HG03196 (cell line): Measurements from ENCODE around the gene VAT1.

ENCODE experiments used
- ATAC-seq: cut with Tn5 transposase; IDR thresholded peaks from one replicate; pipeline ENCODE4 v1.9.1; 2021; ENCODE audit not compliant: unreplicated experiment

Gene VAT1

GRCh38 chr17:43027091-43028032, 5.2 kb upstream of the VAT1 start:
- ATAC-seq = no peak

- ATAC-seq = no peak
These were observed 4.4 kb upstream of the VAT1 start for GRCh38 chr17:43026595-43026994.

- ATAC-seq = no peak
These were observed 3.8 kb upstream of the VAT1 start for GRCh38 chr17:43025766-43026537.

GRCh38 chr17:43025290-43025657, 3.1 kb upstream of the VAT1 start:
- no peak for ATAC-seq

GRCh38 chr17:43024407-43025289, 2.5 kb upstream of the VAT1 start, which contains the start of gene RND2:
RND2 (plus strand) TSS chr17:43025231; CDS start chr17:43025348, 117 bp downstream.
- ATAC-seq = no peak

- ATAC-seq = no peak
These were observed 1.1 kb downstream of the VAT1 start for GRCh38 chr17:43020789-43021740.

GRCh38 chr17:43020030-43020621, 2.1 kb downstream of the VAT1 start:
- no peak for ATAC-seq

GRCh38 chr17:43019418-43019817, 2.8 kb downstream of the VAT1 start:
- no peak for ATAC-seq

GRCh38 chr17:43018932-43019331, 3.3 kb downstream of the VAT1 start:
- no peak for ATAC-seq

GRCh38 chr17:43018008-43018853, 4.0 kb downstream of the VAT1 start:
- no peak for ATAC-seq

- ATAC-seq = no peak
These were observed 6.0 kb downstream of the VAT1 start for GRCh38 chr17:43016216-43016615.

- no peak for ATAC-seq
These were observed 6.6 kb downstream of the VAT1 start for GRCh38 chr17:43015579-43015978.

GRCh38 chr17:43014649-43015542, 7.3 kb downstream of the VAT1 start:
- ATAC-seq = no peak

GRCh38 chr17:43014020-43014648, 8.1 kb downstream of the VAT1 start:
- ATAC-seq = no peak

GRCh38 chr17:43013296-43013695, 8.9 kb downstream of the VAT1 start:
- no peak for ATAC-seq

GRCh38 chr17:43011728-43012472, 10.3 kb downstream of the VAT1 start:
- no peak for ATAC-seq
